RWPE1 (cell line): ENCODE measurements around the gene GNG2.

Experiments
- CTCF ChIA-PET: fragments of 350-600 bp; sonication (Branson Sonifier 250); formaldehyde crosslinking; extraction: SDS; loops from one replicate; lab custom pipeline; 2021; lab: Yijun Ruan, JAX
- POLR2A ChIA-PET: fragments of 400-600 bp; formaldehyde crosslinking; extraction: SDS; loops from one replicate; lab custom pipeline; 2020; ENCODE audit warnings: antibody characterized with exemption; ENCODE audit not compliant: low non-redundant PET; lab: Yijun Ruan, JAX
- DNase-seq: peaks from one replicate; pipeline ENCODE4 v3.0.0; 2012; ENCODE audit warnings: low spot score
- H3K27ac ChIP-seq: fragments of 450-650 bp; 2 replicates; pipeline ENCODE4 v1.5.1; 2017
- CTCF ChIP-seq: fragments of 450-650 bp; conservative IDR thresholded peaks from 2 replicates; pipeline ENCODE4 v1.5.1; 2017; ENCODE audit warnings: low read depth, mild to moderate bottlenecking

Gene GNG2

GRCh38 chr14:51836417-51836816 lies 24.0 kb upstream of the GNG2 start:
- POLR2A ChIA-PET: no interaction called here

GRCh38 chr14:51844081-51844881 lies 16.1 kb upstream of the GNG2 start:
- TF ChIP-seq CTCF: no peak
- H3K27ac ChIP-seq: no peak overlapping the region
- ChIA-PET POLR2A (no interaction called here), CTCF (interaction anchor here (0.6 kb wide), 1 partner anchor 19 kb away, joined by 3 read pairs; no protein-coding TSS in a partner anchor)
- DNase-seq: no peak

More at GRCh38 chr14:51836417-51836816, 24.0 kb upstream of the GNG2 start:
- no peak for TF ChIP-seq CTCF
- CTCF ChIA-PET: no interaction called here
- no peak overlapping the region for H3K27ac ChIP-seq
- no peak for DNase-seq

GRCh38 chr14:51845811-51846210 lies 14.6 kb upstream of the GNG2 start:
- TF ChIP-seq CTCF: no peak
- DNase-seq: no peak
- H3K27ac ChIP-seq: no peak overlapping the region
- POLR2A ChIA-PET: no interaction called here
- CTCF ChIA-PET: no interaction called here

GRCh38 chr14:51846631-51847488 lies 13.6 kb upstream of the GNG2 start:
- DNase-seq: no peak
- H3K27ac ChIP-seq: no peak overlapping the region
- CTCF ChIA-PET: interaction anchor here (0.7 kb wide), 1 partner anchor 226 kb away, joined by 3 read pairs; no protein-coding TSS in a partner anchor
- POLR2A ChIA-PET: no interaction called here
- TF ChIP-seq CTCF: no peak

GRCh38 chr14:51847489-51847796 lies 13.0 kb upstream of the GNG2 start:
- ChIA-PET CTCF (interaction anchor here (0.7 kb wide), 1 partner anchor 226 kb away, joined by 3 read pairs; no protein-coding TSS in a partner anchor), POLR2A (no interaction called here)
- TF ChIP-seq CTCF: no peak
- DNase-seq: no peak
- no peak overlapping the region for H3K27ac ChIP-seq

GRCh38 chr14:51848120-51848519 lies 12.3 kb upstream of the GNG2 start:
- CTCF ChIA-PET: no interaction called here
- POLR2A ChIA-PET: no interaction called here
- no peak overlapping the region for H3K27ac ChIP-seq
- peak; percentile 22 for DNase-seq
- TF ChIP-seq CTCF: no peak
